ENCODE measurements around the gene LRRC4C.

- TF ChIP-seq TAF1 (IDR thresholded peaks at IDR 0.05; ENCODE audit: low read depth) (no peak), CTCF (IDR thresholded peaks at IDR 0.05; ENCODE audit: poor library complexity, severe bottlenecking) (no peak), SMC3 (conservative IDR thresholded peaks at IDR 0.05; ENCODE audit: poor library complexity) (no peak), EP300 (conservative IDR thresholded peaks at IDR 0.05; ENCODE audit: poor library complexity, severe bottlenecking) (no peak), EZH2 (IDR thresholded peaks at IDR 0.05; ENCODE audit: borderline replicate concordance, insufficient read depth, low read length, poor library complexity, severe bottlenecking) (no peak), REST (IDR thresholded peaks at IDR 0.05; ENCODE audit: borderline replicate concordance) (no peak), POLR2AphosphoS5 (IDR thresholded peaks at IDR 0.05) (no peak)
Measured at GRCh38 chr11:41309111-41309522, 150.3 kb downstream of the LRRC4C start.

Measured in neural cell (in vitro differentiated cells).